AG09309 (cell line): ENCODE data around the gene HIGD1B.

Experiments
- DNase-seq: peaks from one replicate; pipeline ENCODE4 v3.0.0-alpha.2; 2010; ENCODE audit warnings: low read depth
- H3K4me3 ChIP-seq: 2 replicates; pipeline ENCODE4 v1.5.1; 2011; ENCODE audit warnings: mild to moderate bottlenecking, low read depth, low read length, moderate library complexity; ENCODE audit not compliant: control insufficient read depth
- CTCF ChIP-seq: IDR thresholded peaks from 2 replicates; pipeline ENCODE4 v1.5.1; 2011; ENCODE audit warnings: mild to moderate bottlenecking, low read depth, low read length, inconsistent platforms; ENCODE audit not compliant: insufficient read depth, control insufficient read depth; ENCODE audit errors: missing control alignments

Gene HIGD1B

GRCh38 chr17:44899074-44899782 lies 51.5 kb downstream of the HIGD1B start, which contains the start of gene EFTUD2:
EFTUD2 (minus strand) TSS chr17:44899445; CDS start chr17:44894521, 4,924 bp downstream.
- H3K4me3 ChIP-seq, result peak within 1 kb of the TSS; percentile 83
- DNase-seq, result peak; percentile 53
- no peak for TF ChIP-seq CTCF
